Heart left ventricle (tissue), 16 donors: ENCODE measurements around the gene PPM1D. TPM values are rescaled to one million over a fixed set of nuclear protein-coding genes. Genes with fewer than 3 reads are reported as not detected.

Source experiments
- ATAC-seq, 4 donors: fragments of 200-7000 bp; cut with Tn5 transposase; one replicate each; pipeline ENCODE4 v1.9.1; 2020 to 2022; ENCODE audit warnings: moderate library complexity in 4 of 4, mild to moderate bottlenecking in 3 of 4, moderate number of reproducible peaks in 1 of 4
- DNase-seq, 5 donors: peaks; one replicate each; pipeline ENCODE4 v3.0.0-alpha.2; 2020
- H3K27ac ChIP-seq, 12 donors: fragments of 200-600 bp; sonication (generic) in 4 of 12; one replicate each; pipeline versions ENCODE4 v1.5.0 to v1.8.0; 2016 to 2022; ENCODE audit warnings: mild to moderate bottlenecking in 2 of 12
- H3K27me3 ChIP-seq, 9 donors: fragments of 200-600 bp; sonication (generic) in 2 of 9; one replicate each; pipeline versions ENCODE4 v1.5.1 to v1.8.0; 2016 to 2022; ENCODE audit warnings: mild to moderate bottlenecking in 3 of 9
- H3K36me3 ChIP-seq, 9 donors: fragments of 200-600 bp; sonication (generic) in 2 of 9; one replicate each; pipeline versions ENCODE4 v1.5.0 to v1.8.0; 2018 to 2022; ENCODE audit warnings: mild to moderate bottlenecking in 2 of 9
- H3K4me1 ChIP-seq, 12 donors: fragments of 200-600 bp; sonication (generic) in 4 of 12; one replicate each; pipeline versions ENCODE4 v1.5.0 to v1.8.0; 2016 to 2022; ENCODE audit warnings: mild to moderate bottlenecking in 3 of 12
- H3K4me3 ChIP-seq, 12 donors: fragments of 200-600 bp; sonication (generic) in 4 of 12; one replicate each; pipeline versions ENCODE4 v1.5.0 to v1.8.0; 2017 to 2022; ENCODE audit warnings: mild to moderate bottlenecking in 9 of 12, moderate library complexity in 4 of 12
- H3K9me3 ChIP-seq, 12 donors: fragments of 200-600 bp; sonication (generic) in 4 of 12; one replicate each; pipeline versions ENCODE4 v1.5.0 to v1.8.0; 2016 to 2022; ENCODE audit warnings: mild to moderate bottlenecking in 1 of 12
- POLR2A ChIP-seq, 2 donors: fragments of 450-650 bp; IDR thresholded peaks; one replicate each; pipeline ENCODE4 v1.6.1; 2017; ENCODE audit warnings: antibody characterized with exemption in 2 of 2, mild to moderate bottlenecking in 2 of 2, moderate library complexity in 2 of 2
- WGBS, 4 donors: extraction: QIAGEN DNeasy Blood & Tissue Kit in 2 of 4; methylation state at CpG; one replicate each; pipeline versions ENCODE4 v1.1.5 to v1.1.7; 2013 to 2018; 5-methylcytosine and 5-hydroxymethylcytosine counted together
- intact Hi-C, 10 donors: fragments of 100-400 bp; cut with DNase I; formaldehyde crosslinking; loops; one replicate each; pipeline versions ENCODE4 v1.11.1 to v1.14.2; 2022
- polyA plus RNA-seq, 2 donors: library from polyadenylated mRNA; stranded (reverse); fragments of 200-250 nt; gene quantifications; one replicate each; pipeline ENCODE4 v1.2.3, GENCODE V29; 2013
- total RNA-seq, 9 donors: library from RNA; depleted of rRNA in 2 of 9; stranded (reverse); fragments of >200 nt in 2 of 9; fragmentation: NEBNext Ultra II Directional in 3 of 9; extraction: Animal tissue kit (Norgen Biotek cat#: 25700) in 3 of 9; gene quantifications; one replicate each; pipeline versions ENCODE4 v1.1.0 to v1.2.4, GENCODE V29; 2016 to 2023
- TF ChIP-seq, protein P1 (sequence below), 12 donors: fragments of 200-600 bp; sonication (generic) in 4 of 12; IDR thresholded peaks; one replicate each; pipeline versions ENCODE4 v1.5.0 to v1.8.0; 2018 to 2022; ENCODE audit warnings: antibody characterized with exemption in 12 of 12, mild to moderate bottlenecking in 5 of 12
- donor health status: ischemic (EF 13 %, LVEDD 7.1; RV severe dilation, severe dysfunction).
- donor health status: healthy with polysubstance abuse.
- donor health status: DM: no; HTN: yes; CAD: no.
- donor health status: DM: no; HTN: no; CAD: no.
- donor health status: ischemic (EF 25% LVEDD 6.9; RV normal size, moderate dysfunction).
- donor health status: ischemic (EF 25% LVEDD 5.7; RV mildly dilated, moderate dysfunction).
- donor health status: healthy.
- donor health status: DM: yes; HTN: yes; CAD: no.
- donor health status: ischemic (EF 35%, LVEDD 5.7; RV mildly dilated, moderate dysfunction).
- donor health status: nonischemic (EF 11% LVEDD 7.7; RV severe dilation, severe dysfunction).
- donor health status: DM: yes; HTN: yes; CAD: no.
- donor health status: PGD.
- donor health status: ischemic (EF 29% LVEDD 5.4; RV normal size, mild dysfunction).
- donor health status: nonischemic (EF 23%, LVEDD 6.1; RV moderate dilation, normal function).

PPM1D gene
- total and polyA plus RNA-seq, 11 donors = 1.9 to 11.4 (median 7.4) TPM

DNA sequence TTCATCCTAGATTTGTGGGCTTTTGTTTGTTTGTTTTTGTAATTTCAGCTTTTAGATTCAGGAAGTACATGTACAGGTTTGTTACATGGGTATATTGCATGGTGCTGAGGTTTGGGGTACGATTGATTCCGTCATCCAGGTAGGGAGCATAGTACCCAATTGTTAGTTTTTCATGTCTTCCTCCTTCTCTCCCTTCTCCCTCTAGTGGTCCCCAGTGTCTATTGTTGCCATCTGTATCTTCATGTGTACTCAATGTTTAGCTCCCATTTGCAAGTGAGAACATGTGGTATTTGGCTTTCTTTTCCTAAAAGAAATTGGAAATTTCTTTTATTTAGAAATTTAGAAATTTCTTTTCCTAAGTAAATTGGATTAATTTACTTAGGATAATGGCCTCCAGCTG is 40.5 kb downstream of the PPM1D start:
- no peaks in the 10 kb centered on the region for H3K27me3 ChIP-seq
- H3K4me3 ChIP-seq = no peak overlapping the region
- no peak overlapping the region for H3K27ac ChIP-seq
- ATAC-seq = no peak
- H3K9me3 ChIP-seq = no peaks in the 10 kb centered on the region
- WGBS, 4 donors = 76 to 91% (median 87%) methylated on average over 2 of the region's 2 CpGs
- intact Hi-C loops = loop anchor here in 4 of 10 donors (2.0 to 10.0 kb wide), 3 partner anchors 38 to 176 kb away; partner anchors contain the start of gene PPM1D (in 1 of the 4)
- H3K4me1 ChIP-seq = peaks cover 0 to 15% (median 2%) of the 10 kb centered on the region in 12 donors
- DNase-seq = no peak
- TF ChIP-seq POLR2A (IDR thresholded peaks at IDR 0.05) = no peak
- TF ChIP-seq, protein P1, sequence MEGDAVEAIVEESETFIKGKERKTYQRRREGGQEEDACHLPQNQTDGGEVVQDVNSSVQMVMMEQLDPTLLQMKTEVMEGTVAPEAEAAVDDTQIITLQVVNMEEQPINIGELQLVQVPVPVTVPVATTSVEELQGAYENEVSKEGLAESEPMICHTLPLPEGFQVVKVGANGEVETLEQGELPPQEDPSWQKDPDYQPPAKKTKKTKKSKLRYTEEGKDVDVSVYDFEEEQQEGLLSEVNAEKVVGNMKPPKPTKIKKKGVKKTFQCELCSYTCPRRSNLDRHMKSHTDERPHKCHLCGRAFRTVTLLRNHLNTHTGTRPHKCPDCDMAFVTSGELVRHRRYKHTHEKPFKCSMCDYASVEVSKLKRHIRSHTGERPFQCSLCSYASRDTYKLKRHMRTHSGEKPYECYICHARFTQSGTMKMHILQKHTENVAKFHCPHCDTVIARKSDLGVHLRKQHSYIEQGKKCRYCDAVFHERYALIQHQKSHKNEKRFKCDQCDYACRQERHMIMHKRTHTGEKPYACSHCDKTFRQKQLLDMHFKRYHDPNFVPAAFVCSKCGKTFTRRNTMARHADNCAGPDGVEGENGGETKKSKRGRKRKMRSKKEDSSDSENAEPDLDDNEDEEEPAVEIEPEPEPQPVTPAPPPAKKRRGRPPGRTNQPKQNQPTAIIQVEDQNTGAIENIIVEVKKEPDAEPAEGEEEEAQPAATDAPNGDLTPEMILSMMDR (IDR thresholded peaks at IDR 0.05) = peak in 6 of 12 donors; percentile 10 to 23 (median 20)
- H3K36me3 ChIP-seq = peaks cover 0 to 47% (median 33%) of the 10 kb centered on the region in 9 donors

DNA sequence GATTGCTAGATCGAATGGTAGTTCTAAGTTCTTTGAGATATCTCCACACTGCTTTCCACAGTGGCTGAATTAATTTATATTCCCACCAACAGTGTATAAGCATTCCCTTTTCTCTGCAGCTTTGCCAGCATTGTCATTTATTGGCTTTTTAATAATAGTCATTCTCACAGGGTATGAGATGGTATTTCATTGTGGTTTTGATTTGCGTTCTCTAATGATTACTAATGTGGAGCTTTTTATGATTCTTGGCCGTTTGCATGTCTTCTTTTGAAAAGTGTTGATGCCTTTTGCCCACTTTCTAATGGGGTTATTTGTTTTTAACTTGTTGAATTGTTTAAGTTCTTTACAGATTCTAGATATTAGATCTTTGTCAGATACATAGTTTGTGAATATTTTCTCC is 41.1 kb downstream of the PPM1D start:
- Histone ChIP-seq H3K36me3 (peaks cover 0 to 41% (median 27%) of the 10 kb centered on the region in 9 donors), H3K4me1 (peaks cover 0 to 21% (median 5%) of the 10 kb centered on the region in 12 donors), H3K9me3 (no peaks in the 10 kb centered on the region), H3K27me3 (no peaks in the 10 kb centered on the region), H3K4me3 (no peak overlapping the region), H3K27ac (no peak overlapping the region)
- WGBS, 4 donors = 90 to 93% (median 92%) methylated on average over 3 of the region's 3 CpGs
- ATAC-seq = no peak
- DNase-seq = no peak
- no peak for TF ChIP-seq POLR2A (IDR thresholded peaks at IDR 0.05)
- TF ChIP-seq, protein P1 (IDR thresholded peaks at IDR 0.05) = no peak
- intact Hi-C loops = loop anchor here in 5 of 10 donors (1.0 to 10.0 kb wide), 4 partner anchors 39 to 176 kb away; partner anchors contain the start of gene PPM1D (in 1 of the 5)

DNA sequence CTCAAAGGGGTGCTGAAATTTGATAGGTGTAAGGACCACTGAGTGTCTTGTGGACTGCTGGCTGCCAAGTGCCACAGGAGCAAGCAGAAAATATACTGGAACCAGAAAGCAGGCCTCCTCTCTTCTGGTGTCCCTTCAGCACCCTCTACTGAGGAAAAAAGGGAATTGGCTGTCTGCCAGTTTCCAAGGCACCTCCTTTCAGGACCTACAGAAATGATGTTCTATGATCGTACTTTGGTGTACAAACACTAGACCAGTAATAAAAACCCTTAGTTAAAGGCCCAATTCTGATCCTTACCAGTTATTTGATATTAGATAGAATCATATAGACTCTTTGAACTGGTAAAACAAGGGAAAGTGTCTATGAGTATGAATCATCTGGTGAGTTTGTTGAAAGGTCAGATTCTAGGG is 41.8 kb downstream of the PPM1D start:
- DNase-seq (peak in 4 of 5 donors; percentile 46 to 78 (median 66)), ATAC-seq (peak; percentile 29 to 78 (median 75))
- WGBS, 4 donors = 9 to 24% (median 18%) methylated on average over 1 of the region's 1 CpG
- no peaks in the 10 kb centered on the region for H3K27me3 ChIP-seq
- peaks cover 0 to 34% (median 20%) of the 10 kb centered on the region in 9 donors for H3K36me3 ChIP-seq
- H3K4me1 ChIP-seq = peaks cover 0 to 21% (median 10%) of the 10 kb centered on the region in 12 donors
- H3K27ac ChIP-seq = no peak overlapping the region
- intact Hi-C loops = loop anchor here in 5 of 10 donors (1.0 to 10.0 kb wide), 4 partner anchors 40 to 177 kb away; partner anchors contain the start of gene PPM1D (in 1 of the 5)
- H3K9me3 ChIP-seq = no peaks in the 10 kb centered on the region
- no peak overlapping the region for H3K4me3 ChIP-seq
- TF ChIP-seq POLR2A (IDR thresholded peaks at IDR 0.05) = no peak
- TF ChIP-seq, protein P1 (IDR thresholded peaks at IDR 0.05) = peak in 11 of 12 donors; percentile 17 to 71 (median 49)

DNA sequence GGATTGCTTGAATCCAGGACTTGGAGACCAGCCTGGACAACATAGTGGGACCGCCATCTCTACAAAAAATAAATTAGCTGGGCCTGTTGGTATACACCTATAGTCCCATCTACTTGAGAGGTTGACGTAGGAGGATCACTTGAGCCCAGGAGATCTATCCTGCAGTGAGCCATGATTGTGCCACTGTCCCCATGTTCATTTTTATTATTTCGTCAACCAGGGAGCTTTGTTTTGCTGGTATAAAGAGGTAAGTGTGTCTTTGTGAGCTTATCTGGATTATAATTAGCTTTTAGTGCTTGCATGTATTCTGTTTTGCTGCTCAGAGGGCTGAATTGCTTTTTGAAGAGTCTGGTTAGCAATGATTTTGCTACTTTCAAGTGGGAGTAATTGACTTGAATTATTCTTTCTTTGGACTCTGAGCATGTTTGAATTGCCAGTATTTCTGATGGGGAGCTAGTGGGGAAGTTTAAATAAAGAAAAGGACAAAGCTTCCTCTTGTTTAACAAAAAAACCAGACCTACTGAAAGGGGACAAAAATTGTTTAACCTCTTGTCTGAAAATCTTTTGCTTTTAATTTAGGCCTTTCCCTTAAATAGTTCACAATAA is 46.0 kb downstream of the PPM1D start:
- peaks cover 0 to 21% (median 11%) of the 10 kb centered on the region in 12 donors for H3K4me1 ChIP-seq
- H3K4me3 ChIP-seq = no peak overlapping the region
- 74 to 83% (median 82%) methylated on average over 3 of the region's 3 CpGs for WGBS, 4 donors
- no peak for ATAC-seq
- intact Hi-C loops = loop anchor here in 2 of 10 donors (10.0 kb wide), 1 partner anchor 181 kb away; no protein-coding TSS in a partner anchor
- H3K27ac ChIP-seq = peak overlapping the region in 1 of 12 donors; percentile 9
- H3K9me3 ChIP-seq = no peaks in the 10 kb centered on the region
- H3K27me3 ChIP-seq = no peaks in the 10 kb centered on the region
- H3K36me3 ChIP-seq = peaks cover 0 to 37% (median 33%) of the 10 kb centered on the region in 9 donors
- no peak for DNase-seq
- TF ChIP-seq, protein P1 (IDR thresholded peaks at IDR 0.05) = no peak
- TF ChIP-seq POLR2A (IDR thresholded peaks at IDR 0.05) = no peak
